GM12892 (cell line): ENCODE results near the gene MYO16.

Experiments
- POLR2A ChIP-seq: IDR thresholded peaks from 2 replicates; pipeline ENCODE4 v1.6.1; 2011; ENCODE audit warnings: low read depth, low read length, control low read depth
- POLR2AphosphoS5 ChIP-seq: IDR thresholded peaks from 2 replicates; pipeline ENCODE4 v1.6.1; 2011; ENCODE audit warnings: low read depth, low read length, control low read depth

- no peak for TF ChIP-seq POLR2AphosphoS5
- no peak for TF ChIP-seq POLR2A
Measured at GRCh38 chr13:108812165-108812564, 182.8 kb downstream of the MYO16 start.
